GM18907 (cell line): ENCODE results near the gene C12orf54.
A peak's percentile ranks its signal among the peaks of the same experiment; 100 is the strongest.
"Not testable (repeated sequence)": the region's sequence is repeated elsewhere in the genome, so short reads cannot be mapped to it uniquely, and the experiment has no call there.

Source experiments
- ATAC-seq: cut with Tn5 transposase; IDR thresholded peaks from one replicate; pipeline ENCODE4 v1.9.1; 2021; ENCODE audit warnings: mild to moderate bottlenecking, moderate library complexity; ENCODE audit not compliant: unreplicated experiment

The C12orf54 gene

GRCh38 chr12:48482198-48482597, at the start of gene C12orf54:
Gene C12orf54 (plus strand): TSS chr12:48482498. CDS start chr12:48483297, 799 bp downstream.
- ATAC-seq = no peak

DNA sequence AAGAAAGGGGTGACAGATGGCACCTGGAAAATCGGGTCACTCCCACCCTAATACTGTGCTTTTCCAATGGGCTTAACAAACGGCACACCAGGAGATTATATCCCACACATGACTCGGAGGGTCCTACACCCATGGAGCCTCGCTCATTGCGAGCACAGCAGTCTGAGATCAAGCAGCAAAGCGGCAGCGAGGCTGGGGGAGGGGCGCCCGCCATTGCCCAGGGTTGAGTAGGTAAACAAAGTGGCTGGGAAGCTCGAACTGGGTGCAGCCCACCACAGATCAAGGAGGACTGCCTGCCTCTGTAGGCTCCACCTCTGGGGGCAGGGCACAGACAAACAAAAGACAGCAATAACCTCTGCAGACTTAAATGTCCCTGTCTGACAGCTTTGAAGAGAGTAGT, 48.3 kb upstream of the C12orf54 start:
- not testable (repeated sequence) for ATAC-seq

GRCh38 chr12:48441069-48441468, 41.2 kb upstream of the C12orf54 start:
- no peak for ATAC-seq

DNA sequence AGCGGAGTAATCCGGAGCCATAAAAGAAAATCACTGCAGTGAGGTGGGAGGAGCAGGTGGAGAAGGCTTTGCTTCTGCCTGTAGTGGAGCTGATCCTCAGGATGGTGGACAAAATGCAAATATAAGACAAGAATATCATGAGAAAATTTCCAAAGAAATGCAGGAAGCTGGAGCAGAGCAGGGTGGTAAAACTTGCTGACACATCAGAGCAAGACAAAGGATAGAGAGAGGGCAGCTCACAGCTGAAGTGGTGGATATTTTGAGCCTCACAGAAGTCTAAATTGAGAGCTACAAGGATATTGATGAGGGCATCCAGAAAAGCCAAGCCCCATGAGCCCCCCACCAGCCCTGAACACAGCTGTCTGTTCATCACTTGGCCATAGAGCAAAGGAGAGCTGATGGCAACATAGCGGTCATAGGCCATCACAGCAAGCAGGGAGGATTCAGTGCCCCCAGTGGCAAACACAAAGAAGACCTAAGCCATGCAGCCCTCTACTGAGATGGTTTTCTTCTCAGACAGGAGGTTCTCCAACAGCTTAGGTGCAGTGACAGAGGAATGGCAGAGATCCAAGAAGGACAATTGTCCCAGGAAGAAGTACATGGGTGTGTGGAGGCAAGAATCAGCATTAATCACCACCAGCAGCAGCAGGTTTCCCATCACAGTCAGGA, 40.0 kb upstream of the C12orf54 start:
- ATAC-seq = no peak

DNA sequence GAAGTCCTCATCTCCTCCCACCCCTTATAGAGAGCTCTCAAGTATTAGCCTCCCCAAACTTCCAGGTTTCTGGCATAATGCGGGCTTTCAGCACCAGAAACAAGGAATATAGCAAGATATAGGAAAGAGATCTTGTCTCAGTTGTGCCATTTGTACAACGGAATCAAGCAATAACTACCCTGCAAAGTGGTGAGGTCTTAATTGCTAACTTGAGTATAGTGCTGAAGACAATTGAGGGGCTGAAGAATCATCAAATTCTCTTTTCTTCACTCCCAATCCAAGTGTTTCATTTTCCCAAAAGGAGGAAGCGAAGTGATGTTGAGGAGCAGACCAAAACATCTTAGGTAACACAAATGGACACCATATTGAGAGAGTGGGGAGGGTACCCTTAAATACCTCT, 36.8 kb upstream of the C12orf54 start:
- no peak for ATAC-seq

- no peak for ATAC-seq
These were observed 36.0 kb upstream of the C12orf54 start for GRCh38 chr12:48446161-48446776.

DNA sequence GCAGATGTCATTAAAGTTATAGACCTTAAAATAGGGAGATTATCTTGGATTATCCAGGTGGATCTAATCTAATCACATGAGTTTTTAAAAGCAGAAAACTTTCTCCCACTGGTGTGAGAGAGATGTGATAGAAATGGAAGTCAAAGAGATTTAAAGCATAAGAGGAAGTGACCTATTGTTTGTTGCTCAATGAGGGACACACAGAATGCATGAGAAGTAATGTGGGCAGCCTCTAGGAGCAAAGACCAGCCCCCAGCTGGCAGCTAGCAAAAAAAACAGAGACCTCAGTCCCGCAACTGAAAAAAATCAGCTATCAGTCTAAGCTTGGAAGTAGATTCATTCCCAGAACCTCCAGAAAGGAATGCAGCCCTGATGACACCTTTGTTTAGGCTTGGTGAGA, 34.5 kb upstream of the C12orf54 start:
- no peak for ATAC-seq

DNA sequence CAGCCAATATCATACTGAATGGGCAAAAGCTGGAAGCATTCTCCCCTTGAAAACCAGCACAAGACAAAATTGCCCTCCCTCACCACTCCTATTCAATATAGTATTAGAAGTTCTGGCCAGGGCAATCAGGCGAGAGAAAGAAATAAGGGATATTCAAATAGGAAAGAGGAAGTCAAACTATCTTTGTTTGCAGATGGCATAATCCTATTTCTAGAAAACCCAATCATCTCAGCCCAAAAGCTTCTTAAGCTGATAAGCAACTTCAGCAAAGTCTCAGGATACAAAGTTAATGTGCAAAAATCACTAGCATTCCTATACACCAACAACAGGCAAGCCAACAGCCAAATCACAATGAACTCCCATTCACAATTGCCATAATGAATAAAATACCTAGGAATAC, 30.9 kb upstream of the C12orf54 start:
- ATAC-seq = no peak

DNA sequence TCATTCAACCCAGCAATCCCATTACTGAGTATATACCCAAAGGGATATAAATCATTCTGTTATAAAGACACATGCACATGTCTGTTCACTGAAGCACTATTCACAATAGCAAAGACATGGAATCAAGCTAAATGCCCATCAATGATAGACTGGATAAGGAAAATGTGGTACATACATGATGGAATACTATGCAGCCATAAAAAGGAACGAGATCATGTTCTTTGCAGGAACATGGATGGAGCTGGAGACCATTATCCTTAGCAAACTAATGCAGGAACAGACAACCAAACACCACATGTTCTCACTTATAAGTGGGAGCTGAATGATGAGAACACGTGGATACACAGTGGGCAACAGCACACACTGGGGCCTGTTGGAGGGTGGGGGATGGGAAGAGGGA, 29.3 kb upstream of the C12orf54 start:
- ATAC-seq = not testable (repeated sequence)

GRCh38 chr12:48454667-48455066, 27.6 kb upstream of the C12orf54 start:
- ATAC-seq = no peak

DNA sequence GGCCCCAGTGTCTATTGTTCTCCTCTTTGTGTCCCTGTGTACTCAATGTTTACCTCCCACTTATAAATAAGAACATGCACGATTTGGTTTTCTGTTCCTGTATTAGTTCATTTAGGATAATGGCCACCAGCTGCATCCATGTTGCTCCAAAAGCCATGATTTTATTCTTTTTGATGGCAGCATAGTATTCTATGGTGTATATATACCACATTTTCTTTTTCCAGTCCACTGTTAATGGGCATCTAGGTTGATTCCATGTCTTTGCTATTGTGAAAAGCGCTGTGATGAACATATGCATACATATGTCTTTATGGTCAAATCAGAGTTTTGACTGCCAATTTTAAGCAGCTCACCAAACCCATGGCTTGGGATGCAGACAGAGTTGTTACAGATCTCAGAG, 27.2 kb upstream of the C12orf54 start:
- ATAC-seq = no peak

DNA sequence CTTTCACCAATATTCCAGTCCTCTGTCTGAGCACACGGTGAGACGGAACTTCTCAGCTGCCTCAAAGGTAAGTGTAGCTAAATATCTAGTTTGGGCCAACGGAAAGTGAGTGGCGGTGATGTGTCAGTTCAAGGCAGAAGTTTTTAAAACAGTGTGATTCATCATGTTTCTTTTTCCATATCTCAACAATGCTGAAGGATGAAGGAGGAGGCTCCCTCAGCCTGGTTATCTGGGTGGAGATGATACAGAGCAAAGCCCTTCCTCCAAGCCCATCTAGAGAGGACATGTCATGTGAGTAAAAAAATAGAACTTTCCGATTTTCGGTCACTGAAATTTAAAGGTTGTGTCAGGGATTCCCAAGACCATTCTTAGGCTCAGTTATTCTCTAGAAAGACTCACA, 23.0 kb upstream of the C12orf54 start:
- no peak for ATAC-seq

DNA sequence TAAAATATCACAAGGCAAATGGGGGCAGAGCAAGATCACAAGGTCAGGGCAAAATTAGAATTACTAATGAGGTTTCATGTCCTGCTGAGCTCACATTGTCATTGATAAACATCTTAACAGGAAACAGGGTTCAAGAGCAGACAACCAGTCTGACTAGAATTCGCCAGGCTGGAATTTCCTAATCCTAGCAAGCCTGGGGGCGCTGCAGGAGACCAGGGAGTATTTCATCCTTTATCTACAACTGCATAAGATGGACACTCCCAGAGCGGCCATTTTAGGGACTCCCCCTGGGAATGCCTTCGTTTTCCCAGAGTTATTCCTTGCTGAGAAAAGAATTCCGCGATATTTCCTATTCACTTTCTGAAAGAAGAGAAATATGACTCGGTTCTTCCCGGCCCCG, 13.3 kb upstream of the C12orf54 start:
- not testable (repeated sequence) for ATAC-seq

DNA sequence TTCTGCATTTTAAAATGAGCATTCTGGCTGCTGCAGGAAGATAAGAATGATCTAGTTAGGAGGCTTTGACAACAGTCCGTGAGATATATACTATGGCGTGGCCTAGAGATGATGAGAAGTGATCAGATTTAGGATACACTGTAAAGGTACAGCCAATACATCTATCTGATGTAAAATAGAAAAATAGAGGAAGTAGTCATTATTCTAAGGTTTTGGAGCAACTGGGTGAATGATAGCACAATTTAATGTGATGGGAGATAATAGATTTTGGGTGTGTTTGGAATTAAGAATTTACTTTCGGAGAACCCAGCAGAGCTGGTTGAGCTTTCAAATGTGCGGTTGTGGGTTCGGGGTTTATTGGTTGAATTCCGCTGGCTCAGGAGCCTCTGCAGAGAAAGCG, 10.0 kb upstream of the C12orf54 start, which contains the start of gene ANP32D:
Gene ANP32D, plus strand, starts transcription at position 301 of the 400 bp plus-strand sequence. CDS start 106 bp downstream, outside the sequence.
- no peak for ATAC-seq

GRCh38 chr12:48473061-48473460, 9.2 kb upstream of the C12orf54 start:
- no peak for ATAC-seq

GRCh38 chr12:48474497-48474896, 7.8 kb upstream of the C12orf54 start:
- ATAC-seq = not testable (repeated sequence)

- no peak for ATAC-seq
These were observed 632 bp downstream of the C12orf54 start for GRCh38 chr12:48482930-48483329.

DNA sequence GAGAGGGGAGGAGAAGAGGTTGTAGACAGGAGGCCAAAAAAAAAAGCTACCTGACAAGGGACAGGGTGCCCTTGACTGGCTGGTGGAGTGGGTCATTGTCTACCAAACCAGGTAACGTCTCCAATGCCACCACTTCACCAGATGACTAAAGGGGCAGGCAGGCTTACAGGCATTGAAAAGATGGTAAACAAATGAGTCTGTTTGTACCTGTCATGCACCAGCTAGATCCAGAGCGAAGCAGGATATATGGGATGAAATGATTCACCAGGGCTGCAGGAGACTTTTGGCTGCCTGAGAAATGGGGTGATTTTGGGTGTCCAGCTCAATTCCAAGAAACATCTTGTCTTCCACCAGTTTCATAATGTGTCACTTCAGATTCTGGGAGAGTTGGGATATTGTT, 4.0 kb downstream of the C12orf54 start:
- ATAC-seq = no peak

- no peak for ATAC-seq
These were observed 4.4 kb downstream of the C12orf54 start for GRCh38 chr12:48486679-48487078.

GRCh38 chr12:48489012-48489411, 6.7 kb downstream of the C12orf54 start:
- peak; percentile 96 for ATAC-seq

DNA sequence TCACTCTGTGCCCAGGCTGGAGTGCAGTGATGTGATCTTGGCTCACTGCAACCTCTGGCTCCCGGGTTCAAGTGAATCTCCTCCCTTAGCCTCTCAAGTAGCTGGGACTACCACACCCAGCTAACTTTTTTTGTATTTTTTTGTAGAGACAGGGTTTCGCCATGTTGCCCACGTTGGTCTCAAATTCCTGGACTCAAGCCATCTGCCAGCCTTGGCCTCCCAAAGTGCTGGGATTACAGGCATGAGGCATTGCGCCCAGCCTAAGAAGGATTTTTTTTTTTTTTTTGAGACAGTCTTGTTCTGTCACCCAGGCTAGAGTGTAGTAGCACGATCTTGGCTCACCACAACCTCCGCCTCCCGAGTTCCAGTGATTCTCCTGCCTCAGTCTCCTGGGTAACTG, 7.2 kb downstream of the C12orf54 start:
- not testable (repeated sequence) for ATAC-seq

DNA sequence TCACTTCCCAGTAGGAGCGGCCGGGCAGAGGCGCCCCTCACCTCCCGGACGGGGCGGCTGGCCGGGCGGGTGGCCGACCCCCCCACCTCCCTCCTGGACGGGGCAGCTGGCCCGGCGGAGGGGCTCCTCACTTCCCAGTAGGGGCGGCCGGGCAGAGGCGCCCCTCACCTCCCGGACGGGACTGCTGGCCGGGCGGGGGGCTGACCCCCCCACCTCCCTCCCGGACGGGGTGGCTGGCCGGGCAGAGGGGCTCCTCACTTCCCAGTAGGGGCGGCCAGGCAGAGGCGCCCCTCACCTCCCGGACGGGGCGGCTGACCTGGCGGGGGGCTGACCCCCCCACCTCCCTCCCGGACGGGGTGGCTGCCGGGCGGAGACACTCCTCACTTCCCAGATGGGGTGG, 18.0 kb downstream of the C12orf54 start:
- not testable (repeated sequence) for ATAC-seq

DNA sequence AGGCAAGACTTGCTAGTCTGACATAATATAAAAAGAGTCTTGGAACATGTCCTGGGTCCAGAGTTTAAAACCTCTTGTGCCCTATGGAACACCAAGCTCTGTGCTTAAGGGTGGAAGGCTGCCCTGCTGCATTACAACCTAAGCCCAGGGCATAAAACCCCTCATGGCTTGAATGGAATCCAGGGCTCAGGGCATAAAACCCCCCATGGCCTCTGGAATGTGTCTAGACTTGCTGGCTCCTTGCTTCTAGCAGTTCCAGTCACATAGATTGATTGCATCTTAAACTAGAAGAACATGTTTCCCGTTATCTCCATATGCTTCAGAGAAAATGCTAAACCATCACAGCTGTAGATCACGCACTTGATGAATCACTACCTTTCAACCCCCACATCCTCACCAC, 24.5 kb downstream of the C12orf54 start:
- ATAC-seq = not testable (repeated sequence)
